Neural progenitor cell (in vitro differentiated cells): Measurements from ENCODE around the gene DOK7. TPM values are rescaled to one million over a fixed set of nuclear protein-coding genes. Genes with fewer than 3 reads are reported as not detected.

Experiments used
- DNase-seq: peaks from one replicate; pipeline ENCODE4 v3.0.0-alpha.2; 2016; ENCODE audit warnings: low spot score
- H2AFZ ChIP-seq: fragments of 200-600 bp; sonication (generic); replicated peaks from 2 replicates; pipeline ENCODE4 v1.6.1; 2016; ENCODE audit warnings: antibody characterized with exemption
- H3F3A ChIP-seq: fragments of 200-600 bp; sonication (generic); 2 replicates; pipeline ENCODE4 v1.6.1; 2016; ENCODE audit warnings: antibody characterized with exemption, low read depth
- H3K27ac ChIP-seq: fragments of 200-600 bp; sonication (generic); 2 replicates; pipeline ENCODE4 v1.5.1; 2016; ENCODE audit warnings: mild to moderate bottlenecking
- H3K27me3 ChIP-seq: fragments of 200-600 bp; sonication (generic); 2 replicates; pipeline ENCODE4 v1.6.1; 2016; ENCODE audit warnings: mild to moderate bottlenecking, moderate library complexity
- H3K36me3 ChIP-seq: fragments of 200-600 bp; sonication (generic); 2 replicates; pipeline ENCODE4 v1.5.1; 2016
- H3K4me1 ChIP-seq: fragments of 200-600 bp; sonication (generic); 2 replicates; pipeline ENCODE4 v1.6.1; 2016; ENCODE audit warnings: mixed run types
- H3K4me2 ChIP-seq: fragments of 200-600 bp; sonication (generic); 2 replicates; pipeline ENCODE4 v1.6.1; 2016
- H3K4me3 ChIP-seq: fragments of 200-600 bp; sonication (generic); 2 replicates; pipeline ENCODE4 v1.5.1; 2016
- H3K79me2 ChIP-seq: fragments of 200-600 bp; sonication (generic); 2 replicates; pipeline ENCODE4 v1.6.1; 2016; ENCODE audit warnings: low read depth
- H3K9ac ChIP-seq: fragments of 200-600 bp; sonication (generic); 2 replicates; pipeline ENCODE4 v1.6.1; 2016
- H3K9me3 ChIP-seq: fragments of 200-600 bp; sonication (generic); 2 replicates; pipeline ENCODE4 v1.5.1; 2016; ENCODE audit warnings: low read depth
- H4K20me1 ChIP-seq: fragments of 200-600 bp; sonication (generic); 2 replicates; pipeline ENCODE4 v1.6.1; 2016; ENCODE audit warnings: low read depth
- H3K27ac Mint-ChIP-seq: 3 replicates; pipeline ENCODE4 v1.8.0; 2021; ENCODE audit warnings: mixed read lengths
- H3K27me3 Mint-ChIP-seq: 2 replicates; pipeline ENCODE4 v1.8.0; 2022; ENCODE audit warnings: low read depth, mild to moderate bottlenecking, inconsistent platforms, moderate library complexity, mixed read lengths; ENCODE audit not compliant: insufficient read depth
- H3K36me3 Mint-ChIP-seq: 3 replicates; pipeline ENCODE4 v1.8.0; 2021; ENCODE audit warnings: mixed read lengths
- H3K4me1 Mint-ChIP-seq: 3 replicates; pipeline ENCODE4 v1.8.0; 2021; ENCODE audit warnings: mixed read lengths
- H3K4me3 Mint-ChIP-seq: 3 replicates; pipeline ENCODE4 v1.8.0; 2021; ENCODE audit warnings: mild to moderate bottlenecking, moderate library complexity, mixed read lengths
- H3K9me3 Mint-ChIP-seq: 3 replicates; pipeline ENCODE4 v1.8.0; 2020; ENCODE audit warnings: mixed read lengths
- CTCF ChIP-seq: fragments of 200-600 bp; sonication (generic); IDR thresholded peaks from 2 replicates; pipeline ENCODE4 v1.5.1; 2017; ENCODE audit warnings: antibody characterized with exemption, mild to moderate bottlenecking
- EZH2 ChIP-seq: fragments of 200-600 bp; sonication (generic); IDR thresholded peaks from 2 replicates; pipeline ENCODE4 v1.6.1; 2017; ENCODE audit warnings: antibody characterized with exemption, mild to moderate bottlenecking, moderate library complexity
- EZH2phosphoT487 ChIP-seq: fragments of 200-600 bp; sonication (generic); IDR thresholded peaks from 2 replicates; pipeline ENCODE4 v1.6.1; 2017; ENCODE audit warnings: antibody characterized with exemption
- total RNA-seq: library from RNA; depleted of rRNA; stranded (reverse); fragments of >200 nt; gene quantifications from 2 replicates; pipeline ENCODE4 v1.2.3, GENCODE V29; 2015; ENCODE audit warnings: low replicate concordance

The DOK7 gene
- total RNA-seq, 1 donor from 2014 or later, result not detected

- H3K27me3 ChIP-seq, result no peaks in the 10 kb centered on the region
- no peak overlapping the region for H3K27ac ChIP-seq
- no peak overlapping the region for H3K9ac ChIP-seq
- no peak overlapping the region for H3K4me3 ChIP-seq
- H3K4me2 ChIP-seq, result no peak overlapping the region
- H3K9me3 Mint-ChIP-seq, result no peaks in the 10 kb centered on the region
- no peaks in the 10 kb centered on the region for H3K79me2 ChIP-seq
- H3K27me3 Mint-ChIP-seq, result peaks cover 7% of the 10 kb centered on the region
- H3F3A ChIP-seq, result no peaks in the 10 kb centered on the region
- H4K20me1 ChIP-seq, result no peaks in the 10 kb centered on the region
- no peak overlapping the region for H3K27ac Mint-ChIP-seq
- H3K9me3 ChIP-seq, result no peaks in the 10 kb centered on the region
- peaks cover 4% of the 10 kb centered on the region for H3K4me1 Mint-ChIP-seq
- H3K36me3 Mint-ChIP-seq, result no peaks in the 10 kb centered on the region
- no peak overlapping the region for H2AFZ ChIP-seq
- H3K4me1 ChIP-seq, result no peaks in the 10 kb centered on the region
- DNase-seq, result no peak
- no peak overlapping the region for H3K4me3 Mint-ChIP-seq
- no peaks in the 10 kb centered on the region for H3K36me3 ChIP-seq
- TF ChIP-seq EZH2phosphoT487 (no peak), CTCF (no peak), EZH2 (no peak)
Observed at GRCh38 chr4:3447431-3448395, 15.4 kb upstream of the DOK7 start.

- no peaks in the 10 kb centered on the region for H3K4me1 ChIP-seq
- H3K27me3 ChIP-seq, result no peaks in the 10 kb centered on the region
- H3K79me2 ChIP-seq, result no peaks in the 10 kb centered on the region
- no peaks in the 10 kb centered on the region for H3K9me3 ChIP-seq
- H3K4me2 ChIP-seq, result no peak overlapping the region
- H3K4me3 ChIP-seq, result no peak overlapping the region
- no peak overlapping the region for H3K9ac ChIP-seq
- Mint-ChIP-seq H3K36me3 (peaks cover 2% of the 10 kb centered on the region), H3K9me3 (peaks cover 6% of the 10 kb centered on the region), H3K4me1 (peaks cover 4% of the 10 kb centered on the region), H3K27me3 (peaks cover 13% of the 10 kb centered on the region), H3K27ac (no peak overlapping the region), H3K4me3 (no peak overlapping the region)
- TF ChIP-seq EZH2 (no peak), EZH2phosphoT487 (no peak), CTCF (no peak)
- no peaks in the 10 kb centered on the region for H4K20me1 ChIP-seq
- no peak overlapping the region for H3K27ac ChIP-seq
- no peak for DNase-seq
- H3F3A ChIP-seq, result no peaks in the 10 kb centered on the region
- H2AFZ ChIP-seq, result no peak overlapping the region
- H3K36me3 ChIP-seq, result no peaks in the 10 kb centered on the region
Observed at GRCh38 chr4:3449047-3449573, 14.0 kb upstream of the DOK7 start.

- Histone ChIP-seq H2AFZ (no peak overlapping the region), H3K27ac (no peak overlapping the region), H3K36me3 (no peaks in the 10 kb centered on the region), H3K4me2 (no peak overlapping the region), H3F3A (no peaks in the 10 kb centered on the region), H4K20me1 (no peaks in the 10 kb centered on the region), H3K9ac (no peak overlapping the region), H3K4me1 (no peaks in the 10 kb centered on the region), H3K4me3 (no peak overlapping the region), H3K9me3 (no peaks in the 10 kb centered on the region), H3K79me2 (no peaks in the 10 kb centered on the region), H3K27me3 (no peaks in the 10 kb centered on the region)
- no peak overlapping the region for H3K27ac Mint-ChIP-seq
- DNase-seq, result no peak
- H3K27me3 Mint-ChIP-seq, result peaks cover 13% of the 10 kb centered on the region
- peaks cover 2% of the 10 kb centered on the region for H3K36me3 Mint-ChIP-seq
- H3K9me3 Mint-ChIP-seq, result peaks cover 6% of the 10 kb centered on the region
- TF ChIP-seq CTCF (no peak), EZH2phosphoT487 (no peak), EZH2 (no peak)
- no peak overlapping the region for H3K4me3 Mint-ChIP-seq
- H3K4me1 Mint-ChIP-seq, result peaks cover 4% of the 10 kb centered on the region
Observed at GRCh38 chr4:3449574-3450534, 13.3 kb upstream of the DOK7 start.
